Measurements from ENCODE around the gene FOXP1. TPM values are rescaled to one million over a fixed set of nuclear protein-coding genes. Genes with fewer than 3 reads are reported as not detected.

The FOXP1 gene
- total RNA-seq, 2 donors from 2014 or later: 41.7 to 94.3 TPM

GRCh38 chr3:71628522-71628921 lies 45.0 kb upstream of the FOXP1 start:
- Mint-ChIP-seq H3K27ac (no peak overlapping the region), H3K27me3 (ENCODE audit: insufficient read depth) (no peaks in the 10 kb centered on the region), H3K4me1 (peaks cover 5% of the 10 kb centered on the region), H3K36me3 (ENCODE audit: low read depth) (no peaks in the 10 kb centered on the region), H3K9me3 (peaks cover 10% of the 10 kb centered on the region), H3K4me3 (no peak overlapping the region)
- Histone ChIP-seq H3K4me1 (ENCODE audit: control insufficient read depth, insufficient read depth, low read length) (no peaks in the 10 kb centered on the region), H3K4me3 (ENCODE audit: low read length) (no peak overlapping the region), H3K36me3 (ENCODE audit: control insufficient read depth, insufficient read depth, low read length) (no peaks in the 10 kb centered on the region), H3K9ac (ENCODE audit: extremely low read depth, low read length, poor library complexity, severe bottlenecking) (no peak overlapping the region), H3K9me3 (ENCODE audit: control insufficient read depth, low read length) (no peaks in the 10 kb centered on the region), H3K27ac (ENCODE audit: low read depth, low read length) (no peak overlapping the region), H3K27me3 (ENCODE audit: control insufficient read depth, insufficient read depth, low read length, poor library complexity, severe bottlenecking) (no peaks in the 10 kb centered on the region)
- no peak for DNase-seq
- WGBS, 2 experiments (ENCODE audit: insufficient coverage in 1 of 2, insufficient read length in 1 of 2): 89% methylated on average over 6 of the region's 6 CpGs; no CpG with 5 or more reads in 1 of the 2 experiments
- TF ChIP-seq CTCF (conservative IDR thresholded peaks at IDR 0.05): no peak

- Histone ChIP-seq H3K27me3 (ENCODE audit: control insufficient read depth, insufficient read depth, low read length, poor library complexity, severe bottlenecking) (no peaks in the 10 kb centered on the region), H3K9ac (ENCODE audit: extremely low read depth, low read length, poor library complexity, severe bottlenecking) (no peak overlapping the region), H3K9me3 (ENCODE audit: control insufficient read depth, low read length) (no peaks in the 10 kb centered on the region), H3K27ac (ENCODE audit: low read depth, low read length) (no peak overlapping the region), H3K4me3 (ENCODE audit: low read length) (no peak overlapping the region), H3K4me1 (ENCODE audit: control insufficient read depth, insufficient read depth, low read length) (no peaks in the 10 kb centered on the region), H3K36me3 (ENCODE audit: control insufficient read depth, insufficient read depth, low read length) (no peaks in the 10 kb centered on the region)
- H3K27ac Mint-ChIP-seq: no peak overlapping the region
- no peaks in the 10 kb centered on the region for H3K36me3 Mint-ChIP-seq (ENCODE audit: low read depth)
- H3K27me3 Mint-ChIP-seq (ENCODE audit: insufficient read depth): no peaks in the 10 kb centered on the region
- no peak for DNase-seq
- H3K4me1 Mint-ChIP-seq: peaks cover 5% of the 10 kb centered on the region
- no peaks in the 10 kb centered on the region for H3K9me3 Mint-ChIP-seq
- no peak for TF ChIP-seq CTCF (conservative IDR thresholded peaks at IDR 0.05)
- H3K4me3 Mint-ChIP-seq: no peak overlapping the region
Measured at GRCh38 chr3:71625676-71626075, 42.1 kb upstream of the FOXP1 start.

- Histone ChIP-seq H3K27me3 (ENCODE audit: control insufficient read depth, insufficient read depth, low read length, poor library complexity, severe bottlenecking) (no peaks in the 10 kb centered on the region), H3K36me3 (ENCODE audit: control insufficient read depth, insufficient read depth, low read length) (no peaks in the 10 kb centered on the region), H3K4me3 (ENCODE audit: low read length) (no peak overlapping the region), H3K9me3 (ENCODE audit: control insufficient read depth, low read length) (no peaks in the 10 kb centered on the region), H3K9ac (ENCODE audit: extremely low read depth, low read length, poor library complexity, severe bottlenecking) (no peak overlapping the region), H3K27ac (ENCODE audit: low read depth, low read length) (no peak overlapping the region), H3K4me1 (ENCODE audit: control insufficient read depth, insufficient read depth, low read length) (no peaks in the 10 kb centered on the region)
- Mint-ChIP-seq H3K4me1 (no peaks in the 10 kb centered on the region), H3K27me3 (ENCODE audit: insufficient read depth) (no peaks in the 10 kb centered on the region), H3K9me3 (no peaks in the 10 kb centered on the region), H3K27ac (no peak overlapping the region), H3K4me3 (no peak overlapping the region), H3K36me3 (ENCODE audit: low read depth) (no peaks in the 10 kb centered on the region)
- no peak for DNase-seq
- 87 to 100% methylated on average over 8 to 9 of the region's 9 CpGs for WGBS, 2 experiments (ENCODE audit: insufficient coverage in 1 of 2, insufficient read length in 1 of 2)
- no peak for TF ChIP-seq CTCF (conservative IDR thresholded peaks at IDR 0.05)
Measured at GRCh38 chr3:71621825-71622537, 38.5 kb upstream of the FOXP1 start.
